ENCODE measurements around the gene VWC2L. TPM values are rescaled to one million over a fixed set of nuclear protein-coding genes. Genes with fewer than 3 reads are reported as not detected.

VWC2L gene
- total RNA-seq, 1 donor from 2014 or later = not detected

DNA sequence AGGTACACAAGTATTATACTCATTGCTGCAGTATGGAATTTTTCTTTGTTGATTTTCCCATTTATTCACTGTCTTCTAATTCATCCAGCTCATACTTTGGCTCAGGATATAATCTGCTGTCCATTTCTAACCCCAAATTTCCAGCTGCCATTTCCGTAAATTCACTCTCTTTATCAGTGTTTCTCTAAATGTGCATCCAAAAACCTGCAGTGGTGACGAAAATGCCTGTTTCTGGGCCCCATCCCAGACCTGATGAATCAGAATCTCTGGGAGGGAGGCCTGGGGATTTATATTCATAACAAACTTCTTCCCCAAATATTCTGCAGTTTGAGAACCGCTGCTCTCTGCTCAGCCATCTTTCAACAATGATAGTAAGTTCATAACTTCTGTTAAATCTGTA lies 86.6 kb downstream of the VWC2L start:
- TF ChIP-seq, protein P1, sequence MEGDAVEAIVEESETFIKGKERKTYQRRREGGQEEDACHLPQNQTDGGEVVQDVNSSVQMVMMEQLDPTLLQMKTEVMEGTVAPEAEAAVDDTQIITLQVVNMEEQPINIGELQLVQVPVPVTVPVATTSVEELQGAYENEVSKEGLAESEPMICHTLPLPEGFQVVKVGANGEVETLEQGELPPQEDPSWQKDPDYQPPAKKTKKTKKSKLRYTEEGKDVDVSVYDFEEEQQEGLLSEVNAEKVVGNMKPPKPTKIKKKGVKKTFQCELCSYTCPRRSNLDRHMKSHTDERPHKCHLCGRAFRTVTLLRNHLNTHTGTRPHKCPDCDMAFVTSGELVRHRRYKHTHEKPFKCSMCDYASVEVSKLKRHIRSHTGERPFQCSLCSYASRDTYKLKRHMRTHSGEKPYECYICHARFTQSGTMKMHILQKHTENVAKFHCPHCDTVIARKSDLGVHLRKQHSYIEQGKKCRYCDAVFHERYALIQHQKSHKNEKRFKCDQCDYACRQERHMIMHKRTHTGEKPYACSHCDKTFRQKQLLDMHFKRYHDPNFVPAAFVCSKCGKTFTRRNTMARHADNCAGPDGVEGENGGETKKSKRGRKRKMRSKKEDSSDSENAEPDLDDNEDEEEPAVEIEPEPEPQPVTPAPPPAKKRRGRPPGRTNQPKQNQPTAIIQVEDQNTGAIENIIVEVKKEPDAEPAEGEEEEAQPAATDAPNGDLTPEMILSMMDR (IDR thresholded peaks at IDR 0.05) = no peak
- ATAC-seq (no peak), DNase-seq (no peak)
- H3K4me1 ChIP-seq = no peaks in the 10 kb centered on the region
- H3K36me3 ChIP-seq = no peaks in the 10 kb centered on the region
- intact Hi-C loops (cut with DNase I) = no loop called here
- H3K27ac ChIP-seq = no peak overlapping the region
- H3K4me3 ChIP-seq = no peak overlapping the region
- H3K9me3 ChIP-seq = peaks cover 3% of the 10 kb centered on the region
- no peaks in the 10 kb centered on the region for H3K27me3 ChIP-seq

GRCh38 chr2:214503568-214503967 lies 92.7 kb downstream of the VWC2L start:
- Histone ChIP-seq H3K36me3 (no peaks in the 10 kb centered on the region), H3K27ac (no peak overlapping the region), H3K9me3 (no peaks in the 10 kb centered on the region), H3K27me3 (no peaks in the 10 kb centered on the region), H3K4me3 (no peak overlapping the region), H3K4me1 (no peaks in the 10 kb centered on the region)
- DNase-seq (no peak), ATAC-seq (no peak)
- TF ChIP-seq, protein P1 (IDR thresholded peaks at IDR 0.05) = no peak
- intact Hi-C loops (cut with DNase I) = no loop called here

GRCh38 chr2:214504599-214505376 lies 93.9 kb downstream of the VWC2L start:
- H3K27ac ChIP-seq = no peak overlapping the region

DNA sequence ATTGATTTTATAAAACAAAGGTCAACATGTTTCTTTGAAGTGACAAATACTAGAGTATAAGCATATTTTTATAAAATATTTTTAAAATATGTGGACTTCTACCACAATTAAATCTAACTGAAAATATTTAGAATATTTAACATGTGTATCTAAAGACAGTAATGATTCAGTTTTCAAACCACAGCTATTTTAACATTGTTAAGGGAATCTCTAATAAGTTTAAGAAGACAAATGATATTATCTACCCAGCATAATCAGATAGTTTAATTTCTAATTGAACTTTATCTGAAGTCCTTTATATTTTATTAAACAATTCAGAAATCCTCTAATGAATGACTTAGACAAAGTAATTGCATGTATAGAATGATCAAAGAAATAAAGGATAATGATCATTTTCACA lies 96.2 kb downstream of the VWC2L start:
- Histone ChIP-seq H3K4me1 (no peaks in the 10 kb centered on the region), H3K27me3 (no peaks in the 10 kb centered on the region), H3K9me3 (no peaks in the 10 kb centered on the region), H3K36me3 (no peaks in the 10 kb centered on the region), H3K27ac (no peak overlapping the region), H3K4me3 (no peak overlapping the region)
- ATAC-seq = no peak
- no peak for DNase-seq
- TF ChIP-seq, protein P1 (IDR thresholded peaks at IDR 0.05) = no peak
- intact Hi-C loops (cut with DNase I) = no loop called here

More at GRCh38 chr2:214504599-214505376, 93.9 kb downstream of the VWC2L start:
- TF ChIP-seq, protein P1 (IDR thresholded peaks at IDR 0.05) = no peak
- no peak for DNase-seq
- H3K9me3 ChIP-seq = no peaks in the 10 kb centered on the region
- no peak overlapping the region for H3K4me3 ChIP-seq
- no peaks in the 10 kb centered on the region for H3K36me3 ChIP-seq
- no peak for ATAC-seq
- no peaks in the 10 kb centered on the region for H3K27me3 ChIP-seq
- intact Hi-C loops (cut with DNase I) = no loop called here
- H3K4me1 ChIP-seq = no peaks in the 10 kb centered on the region

- no peaks in the 10 kb centered on the region for H3K36me3 ChIP-seq
- no peak for ATAC-seq
- H3K27ac ChIP-seq = no peak overlapping the region
- no peak for DNase-seq
- no peaks in the 10 kb centered on the region for H3K4me1 ChIP-seq
- intact Hi-C loops (cut with DNase I) = no loop called here
- TF ChIP-seq, protein P1 (IDR thresholded peaks at IDR 0.05) = no peak
- no peaks in the 10 kb centered on the region for H3K9me3 ChIP-seq
- H3K4me3 ChIP-seq = no peak overlapping the region
- no peaks in the 10 kb centered on the region for H3K27me3 ChIP-seq
These were observed 103.8 kb downstream of the VWC2L start for GRCh38 chr2:214514704-214515103.

Measured in upper lobe of right lung (tissue), 1 donor.